HEK293T (cell line): ENCODE measurements around the gene REV1.
"Not testable (repeated sequence)": the region's sequence is repeated elsewhere in the genome, so short reads cannot be mapped to it uniquely, and the experiment has no call there.

Experiments
- CTCF ChIA-PET: fragments of 350-600 bp; formaldehyde crosslinking; extraction: SDS; loops from one replicate; lab custom pipeline; 2021; ENCODE audit warnings: antibody characterized with exemption, inconsistent platforms; lab: Yijun Ruan, JAX
- POLR2A ChIA-PET: fragments of 350-600 bp; formaldehyde crosslinking; extraction: SDS; loops from one replicate; lab custom pipeline; 2020; ENCODE audit warnings: antibody characterized with exemption, inconsistent platforms; lab: Yijun Ruan, JAX
- DNase-seq: peaks from one replicate; pipeline ENCODE4 v3.0.0; 2012; ENCODE audit warnings: mixed read lengths; ENCODE audit errors: extremely low spot score
- ARNT ChIP-seq: fragments of 450-650 bp; IDR thresholded peaks from 2 replicates; pipeline ENCODE4 v1.6.1; 2017; ENCODE audit warnings: mild to moderate bottlenecking
- BHLHE40 ChIP-seq: fragments of 450-650 bp; IDR thresholded peaks from 2 replicates; pipeline ENCODE4 v1.6.1; 2016; ENCODE audit warnings: mild to moderate bottlenecking, moderate library complexity, borderline replicate concordance
- CTBP1 ChIP-seq: fragments of 450-650 bp; IDR thresholded peaks from 2 replicates; pipeline ENCODE4 v1.6.1; 2016; ENCODE audit warnings: borderline replicate concordance
- ELF4 ChIP-seq: fragments of 450-650 bp; IDR thresholded peaks from 2 replicates; pipeline ENCODE4 v1.6.1; 2017; ENCODE audit warnings: antibody characterized with exemption
- FOXA1 ChIP-seq: fragments of 450-650 bp; IDR thresholded peaks from 2 replicates; pipeline ENCODE4 v1.6.1; 2016; ENCODE audit warnings: mild to moderate bottlenecking
- FOXK2 ChIP-seq: fragments of 450-650 bp; IDR thresholded peaks from 2 replicates; pipeline ENCODE4 v1.6.1; 2016; ENCODE audit warnings: mild to moderate bottlenecking
- FOXM1 ChIP-seq: fragments of 450-650 bp; IDR thresholded peaks from 2 replicates; pipeline ENCODE4 v1.6.1; 2017; ENCODE audit warnings: mild to moderate bottlenecking, borderline replicate concordance
- HDGF ChIP-seq: fragments of 450-650 bp; IDR thresholded peaks from 2 replicates; pipeline ENCODE4 v1.6.1; 2017; ENCODE audit warnings: antibody characterized with exemption, borderline replicate concordance
- L3MBTL2 ChIP-seq: fragments of 450-650 bp; conservative IDR thresholded peaks from 2 replicates; pipeline ENCODE4 v1.6.1; 2016; ENCODE audit warnings: mild to moderate bottlenecking
- LEF1 ChIP-seq: fragments of 450-650 bp; IDR thresholded peaks from 2 replicates; pipeline ENCODE4 v1.6.1; 2017; ENCODE audit warnings: mild to moderate bottlenecking, borderline replicate concordance
- NFRKB ChIP-seq: fragments of 450-650 bp; IDR thresholded peaks from 2 replicates; pipeline ENCODE4 v1.6.1; 2016; ENCODE audit warnings: mild to moderate bottlenecking, moderate library complexity
- SP1 ChIP-seq: fragments of 450-650 bp; IDR thresholded peaks from 2 replicates; pipeline ENCODE4 v1.6.1; 2017
- SUZ12 ChIP-seq: fragments of 450-650 bp; IDR thresholded peaks from 2 replicates; pipeline ENCODE4 v1.6.1; 2016; ENCODE audit warnings: mild to moderate bottlenecking
- TARDBP ChIP-seq: fragments of 450-650 bp; IDR thresholded peaks from 2 replicates; pipeline ENCODE4 v1.6.1; 2016
- ZNF384 ChIP-seq: fragments of 450-650 bp; IDR thresholded peaks from 2 replicates; pipeline ENCODE4 v1.6.1; 2016
- TF ChIP-seq, protein P1 (sequence below): fragments of 450-650 bp; IDR thresholded peaks from 2 replicates; pipeline ENCODE4 v1.6.1; 2016

Gene REV1

DNA sequence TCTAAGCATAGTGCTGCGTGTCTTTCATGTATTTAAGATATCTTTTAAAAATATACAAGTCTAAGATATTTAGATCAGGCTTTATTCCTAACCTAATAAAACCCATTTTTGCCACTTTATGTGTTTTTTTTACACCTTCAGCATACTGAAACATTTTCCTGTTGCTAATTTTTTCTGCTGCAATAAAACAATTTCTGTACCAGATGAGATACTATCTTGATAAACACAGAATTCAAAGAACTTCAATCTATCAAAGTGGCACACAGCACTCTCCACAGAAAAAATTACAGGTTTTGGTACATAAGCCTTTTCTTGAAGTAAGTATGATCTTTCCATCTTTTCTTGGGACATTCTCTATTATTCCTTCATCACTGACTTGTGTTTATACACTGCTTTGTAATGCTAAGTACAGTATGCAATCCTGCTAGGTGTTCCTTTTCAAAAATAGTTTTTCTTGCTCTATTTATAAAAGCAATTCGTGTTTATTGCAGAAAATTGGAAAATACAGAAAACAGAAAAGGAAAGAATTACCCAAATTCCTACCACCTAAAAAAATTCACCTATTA lies 16.2 kb downstream of the REV1 start:
- POLR2A ChIA-PET = no interaction called here
- CTCF ChIA-PET = interaction anchor here (0.5 kb wide), 1 partner anchor 283 kb away, joined by 4 read pairs; no protein-coding TSS in a partner anchor
- no peak for DNase-seq
- TF ChIP-seq ELF4 = no peak
- TF ChIP-seq FOXM1 = no peak
- TF ChIP-seq SP1 = no peak
- TF ChIP-seq, protein P1, sequence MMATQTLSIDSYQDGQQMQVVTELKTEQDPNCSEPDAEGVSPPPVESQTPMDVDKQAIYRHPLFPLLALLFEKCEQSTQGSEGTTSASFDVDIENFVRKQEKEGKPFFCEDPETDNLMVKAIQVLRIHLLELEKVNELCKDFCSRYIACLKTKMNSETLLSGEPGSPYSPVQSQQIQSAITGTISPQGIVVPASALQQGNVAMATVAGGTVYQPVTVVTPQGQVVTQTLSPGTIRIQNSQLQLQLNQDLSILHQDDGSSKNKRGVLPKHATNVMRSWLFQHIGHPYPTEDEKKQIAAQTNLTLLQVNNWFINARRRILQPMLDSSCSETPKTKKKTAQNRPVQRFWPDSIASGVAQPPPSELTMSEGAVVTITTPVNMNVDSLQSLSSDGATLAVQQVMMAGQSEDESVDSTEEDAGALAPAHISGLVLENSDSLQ = no peak
- TF ChIP-seq SUZ12 = no peak
- no peak for TF ChIP-seq LEF1
- TF ChIP-seq BHLHE40 = no peak
- TF ChIP-seq HDGF = no peak
- no peak for TF ChIP-seq L3MBTL2
- TF ChIP-seq FOXA1 = no peak
- TF ChIP-seq ARNT = no peak
- TF ChIP-seq TARDBP = no peak
- no peak for TF ChIP-seq CTBP1
- no peak for TF ChIP-seq ZNF384
- TF ChIP-seq NFRKB = no peak
- TF ChIP-seq FOXK2 = no peak

DNA sequence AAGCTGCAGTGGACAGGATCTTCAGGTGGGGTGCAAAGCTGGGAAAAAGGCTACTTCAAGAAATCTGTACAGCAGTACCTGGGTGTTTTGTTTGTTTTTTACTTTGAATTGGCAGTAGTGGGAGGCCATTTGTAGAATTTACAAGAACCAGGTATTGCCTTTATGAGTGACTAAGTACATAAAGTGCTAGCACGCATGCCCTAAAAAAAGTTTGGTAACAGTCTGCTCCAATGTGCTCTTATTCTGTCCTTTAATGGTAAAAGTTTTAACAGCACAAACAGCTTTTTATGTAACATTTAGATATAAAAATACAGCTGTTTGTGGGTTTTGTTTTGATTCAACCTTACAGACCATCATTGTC lies 17.2 kb downstream of the REV1 start:
- TF ChIP-seq, protein P1 = no peak
- no peak for TF ChIP-seq BHLHE40
- no peak for TF ChIP-seq FOXM1
- no peak for TF ChIP-seq FOXA1
- no peak for TF ChIP-seq ARNT
- no peak for TF ChIP-seq HDGF
- TF ChIP-seq FOXK2 = no peak
- TF ChIP-seq TARDBP = no peak
- TF ChIP-seq CTBP1 = no peak
- no peak for TF ChIP-seq LEF1
- no peak for TF ChIP-seq SP1
- TF ChIP-seq ELF4 = no peak
- no peak for DNase-seq
- POLR2A ChIA-PET = no interaction called here
- CTCF ChIA-PET = interaction anchor here (0.7 kb wide), 1 partner anchor 1522 kb away, joined by 3 read pairs; no protein-coding TSS in a partner anchor

DNA sequence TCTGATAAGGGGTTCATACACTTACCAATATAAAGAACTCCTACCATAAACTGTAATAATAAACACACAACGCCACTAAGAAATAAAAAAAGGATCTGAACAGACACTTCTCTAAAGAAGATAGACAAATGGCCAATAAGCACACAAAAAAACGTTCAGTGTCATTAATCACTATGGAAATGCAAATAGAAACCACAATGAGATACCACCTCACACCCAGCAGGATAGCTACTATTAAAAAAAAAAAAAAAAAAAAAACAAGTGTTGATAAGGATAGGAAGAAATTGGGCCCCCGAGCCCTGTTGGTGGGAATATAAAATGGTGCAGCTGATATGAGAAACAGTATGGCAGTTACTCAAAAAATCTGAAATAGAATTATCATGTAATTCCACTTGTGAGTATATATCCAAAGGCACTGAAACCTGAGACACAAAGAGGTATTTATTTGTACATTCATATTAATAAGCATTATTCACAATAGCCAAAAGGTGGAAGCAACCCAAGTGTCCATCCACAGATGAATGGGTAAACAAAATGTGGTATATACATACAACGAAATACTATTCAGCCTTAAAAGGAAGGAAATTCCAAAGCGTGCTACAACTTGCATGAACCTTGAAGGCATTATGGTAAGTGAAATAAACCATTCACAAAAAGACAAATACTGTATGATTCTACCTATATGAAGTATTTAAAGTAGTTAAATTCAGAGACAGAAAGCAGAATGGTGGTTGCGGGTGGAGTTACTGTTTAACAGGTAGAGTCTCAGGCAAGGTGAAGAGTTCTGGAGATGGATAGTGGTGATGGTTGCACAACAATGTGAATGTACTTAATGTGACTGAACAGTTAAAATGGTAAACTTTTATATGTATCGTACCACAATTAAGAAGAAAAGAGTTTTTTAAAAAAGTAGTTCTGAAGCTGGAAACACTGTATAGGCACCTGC lies 17.9 kb downstream of the REV1 start:
- no peak for DNase-seq
- no peak for TF ChIP-seq NFRKB
- no peak for TF ChIP-seq BHLHE40
- no peak for TF ChIP-seq FOXM1
- TF ChIP-seq FOXK2 = no peak
- TF ChIP-seq SP1 = no peak
- TF ChIP-seq SUZ12 = no peak
- TF ChIP-seq L3MBTL2 = no peak
- ChIA-PET CTCF (interaction anchor here (0.7 kb wide), 1 partner anchor 1521 kb away, joined by 3 read pairs; no protein-coding TSS in a partner anchor), POLR2A (no interaction called here)

DNA sequence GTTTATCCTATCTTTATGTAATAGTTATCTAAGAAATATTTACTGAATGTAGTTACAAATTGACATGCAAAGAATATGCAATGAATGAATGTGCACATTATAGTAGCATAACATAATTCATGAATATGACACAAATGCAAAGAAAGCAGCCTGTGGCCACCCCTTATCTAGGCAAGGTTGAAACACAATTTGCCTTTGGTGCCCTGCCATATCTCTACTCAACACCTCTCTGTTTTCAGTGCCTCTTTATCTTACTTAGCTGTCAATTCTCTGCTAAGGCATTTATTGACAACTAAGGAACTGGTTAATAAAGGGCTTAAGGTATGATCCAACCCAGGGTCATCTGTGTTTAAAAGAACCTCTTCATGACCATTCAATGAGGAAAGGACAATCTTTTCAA lies 18.9 kb downstream of the REV1 start:
- POLR2A ChIA-PET = no interaction called here
- TF ChIP-seq FOXM1 (no peak), FOXA1 (no peak), CTBP1 (no peak), HDGF (no peak), LEF1 (no peak), ARNT (no peak), TARDBP (no peak), L3MBTL2 (no peak), ELF4 (no peak)
- TF ChIP-seq, protein P1 = no peak
- CTCF ChIA-PET = no interaction called here
- DNase-seq = no peak

DNA sequence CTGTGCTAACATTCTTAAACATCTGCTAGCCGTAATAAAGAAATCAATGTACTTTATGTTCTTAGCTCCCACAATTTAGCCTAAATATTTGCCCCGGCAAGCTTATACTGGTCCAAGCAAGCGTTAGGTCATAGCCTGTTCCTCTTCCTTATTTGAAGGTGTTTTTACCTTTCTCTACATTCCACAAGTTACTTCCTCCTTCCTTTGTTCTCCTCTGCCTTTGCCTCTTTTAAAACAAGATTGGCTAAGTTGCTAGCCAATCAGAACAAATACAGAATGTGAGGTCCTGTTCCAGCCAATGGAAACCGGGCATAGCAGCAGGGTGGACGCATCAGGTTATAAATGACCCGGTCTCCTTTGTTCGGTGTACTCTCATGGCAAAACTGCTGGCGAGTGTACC lies 19.4 kb downstream of the REV1 start:
- DNase-seq, CTCF ChIA-PET: not testable (repeated sequence)

DNA sequence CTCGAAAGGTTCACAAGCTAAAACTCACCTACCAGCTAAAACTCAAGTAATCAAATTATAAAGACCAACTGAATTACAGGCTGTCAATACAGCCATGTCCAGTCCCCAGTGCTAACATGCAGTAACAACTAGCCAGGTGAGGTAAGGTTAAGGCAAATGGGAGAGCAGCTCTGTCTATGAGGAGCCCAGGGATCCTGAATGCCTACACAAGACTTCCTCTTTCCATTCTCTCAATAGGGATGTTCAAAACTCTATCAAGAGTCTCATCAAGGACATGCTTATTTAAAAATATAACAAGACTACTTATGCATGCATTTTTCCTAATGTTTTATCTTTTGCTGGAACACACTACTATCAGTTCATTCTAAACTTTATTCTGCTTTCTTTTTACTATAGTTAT lies 20.4 kb downstream of the REV1 start:
- CTCF ChIA-PET = no interaction called here
- POLR2A ChIA-PET = no interaction called here
- TF ChIP-seq TARDBP (no peak), BHLHE40 (no peak), ARNT (no peak), ZNF384 (no peak), NFRKB (no peak), FOXK2 (no peak), ELF4 (no peak), SUZ12 (no peak), L3MBTL2 (no peak), CTBP1 (no peak), FOXM1 (no peak), FOXA1 (no peak), SP1 (no peak), HDGF (no peak), LEF1 (no peak)
- TF ChIP-seq, protein P1 = no peak
- DNase-seq = no peak

More for the DNA sequence above, 19.4 kb downstream of the REV1 start:
- POLR2A ChIA-PET = not testable (repeated sequence)
